Measurements from ENCODE around the gene JKAMP. TPM values are rescaled to one million over a fixed set of nuclear protein-coding genes. Genes with fewer than 3 reads are reported as not detected.

The JKAMP gene
- total RNA-seq, 4 donors from 2014 or later, result 24.8 to 70.4 (median 59.8) TPM

DNA sequence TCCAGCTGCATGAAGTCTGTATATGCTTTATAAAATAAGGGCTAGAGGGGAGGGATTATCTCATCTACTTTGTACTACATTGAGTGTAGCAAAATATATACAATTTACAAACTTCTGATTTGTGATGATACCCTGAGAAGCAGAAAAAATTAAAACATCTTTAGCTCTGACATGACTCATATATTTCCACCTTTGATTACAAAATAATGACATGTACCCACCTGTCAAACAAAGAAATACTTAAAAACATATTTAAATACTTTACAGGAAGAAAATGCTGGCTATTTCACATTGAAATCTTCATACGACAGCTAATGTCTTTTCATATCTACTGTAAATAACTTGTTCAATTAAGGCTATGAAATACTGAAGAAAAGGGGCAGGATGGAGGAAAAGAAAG, 22.4 kb upstream of the JKAMP start:
- TF ChIP-seq, protein P1, sequence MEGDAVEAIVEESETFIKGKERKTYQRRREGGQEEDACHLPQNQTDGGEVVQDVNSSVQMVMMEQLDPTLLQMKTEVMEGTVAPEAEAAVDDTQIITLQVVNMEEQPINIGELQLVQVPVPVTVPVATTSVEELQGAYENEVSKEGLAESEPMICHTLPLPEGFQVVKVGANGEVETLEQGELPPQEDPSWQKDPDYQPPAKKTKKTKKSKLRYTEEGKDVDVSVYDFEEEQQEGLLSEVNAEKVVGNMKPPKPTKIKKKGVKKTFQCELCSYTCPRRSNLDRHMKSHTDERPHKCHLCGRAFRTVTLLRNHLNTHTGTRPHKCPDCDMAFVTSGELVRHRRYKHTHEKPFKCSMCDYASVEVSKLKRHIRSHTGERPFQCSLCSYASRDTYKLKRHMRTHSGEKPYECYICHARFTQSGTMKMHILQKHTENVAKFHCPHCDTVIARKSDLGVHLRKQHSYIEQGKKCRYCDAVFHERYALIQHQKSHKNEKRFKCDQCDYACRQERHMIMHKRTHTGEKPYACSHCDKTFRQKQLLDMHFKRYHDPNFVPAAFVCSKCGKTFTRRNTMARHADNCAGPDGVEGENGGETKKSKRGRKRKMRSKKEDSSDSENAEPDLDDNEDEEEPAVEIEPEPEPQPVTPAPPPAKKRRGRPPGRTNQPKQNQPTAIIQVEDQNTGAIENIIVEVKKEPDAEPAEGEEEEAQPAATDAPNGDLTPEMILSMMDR (IDR thresholded peaks at IDR 0.05), result no peak
- no peak for TF ChIP-seq POLR2A (IDR thresholded peaks at IDR 0.05)
- H3K4me1 ChIP-seq, result peaks cover 0 to 8% (median 0%) of the 10 kb centered on the region in 4 donors
- no peak for DNase-seq

DNA sequence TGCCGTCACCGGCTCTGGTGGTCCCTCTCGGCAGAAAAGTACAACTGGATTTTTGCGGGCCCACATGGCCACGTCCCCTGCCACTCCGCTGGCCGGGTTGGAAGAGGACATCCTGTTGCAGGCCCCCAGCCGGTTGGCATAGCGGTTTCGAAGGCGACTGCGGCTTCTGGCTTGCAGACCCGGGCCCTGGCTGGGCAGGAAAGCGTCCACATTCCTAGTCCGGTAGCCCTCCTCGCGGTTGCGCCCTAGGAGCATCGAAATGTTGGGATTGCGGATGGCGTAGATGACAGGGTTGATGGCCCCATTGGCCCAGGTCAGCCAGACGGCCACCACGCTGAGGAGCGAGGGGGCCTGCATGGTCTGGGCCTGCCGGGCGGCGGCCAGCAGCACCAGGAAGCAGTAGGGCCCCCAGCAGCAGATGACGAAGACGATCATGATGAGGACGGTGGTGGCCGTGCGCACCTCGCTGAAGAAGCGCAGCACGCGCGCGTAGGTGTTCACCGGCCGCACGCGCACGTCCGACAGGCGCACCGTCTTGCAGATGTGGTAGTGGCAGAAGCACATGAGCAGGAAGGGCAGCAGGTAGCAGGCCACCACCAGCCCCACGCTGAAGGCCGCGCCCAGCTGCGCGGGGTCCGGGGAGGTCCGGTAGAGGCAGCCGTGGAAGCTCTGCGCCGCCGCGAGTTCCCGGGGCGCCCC, 20.4 kb upstream of the JKAMP start:
- no peaks in the 10 kb centered on the region for H3K27me3 ChIP-seq
- peaks cover 0 to 8% (median 0%) of the 10 kb centered on the region in 4 donors for H3K4me1 ChIP-seq
- H3K27ac ChIP-seq, result peak overlapping the region in 2 of 4 donors; percentile 56 to 77
- DNase-seq, result peak in 2 of 3 donors; percentile 50 to 57
- no peaks in the 10 kb centered on the region for H3K36me3 ChIP-seq
- H3K4me3 ChIP-seq, result peak overlapping the region; percentile 55 to 82 (median 70)
- TF ChIP-seq POLR2A (IDR thresholded peaks at IDR 0.05), result no peak
- H3K9me3 ChIP-seq, result no peaks in the 10 kb centered on the region

More for the DNA sequence above, 22.4 kb upstream of the JKAMP start:
- no peak overlapping the region for H3K4me3 ChIP-seq
- no peaks in the 10 kb centered on the region for H3K36me3 ChIP-seq
- no peaks in the 10 kb centered on the region for H3K27me3 ChIP-seq
- no peaks in the 10 kb centered on the region for H3K9me3 ChIP-seq
- H3K27ac ChIP-seq, result no peak overlapping the region

DNA sequence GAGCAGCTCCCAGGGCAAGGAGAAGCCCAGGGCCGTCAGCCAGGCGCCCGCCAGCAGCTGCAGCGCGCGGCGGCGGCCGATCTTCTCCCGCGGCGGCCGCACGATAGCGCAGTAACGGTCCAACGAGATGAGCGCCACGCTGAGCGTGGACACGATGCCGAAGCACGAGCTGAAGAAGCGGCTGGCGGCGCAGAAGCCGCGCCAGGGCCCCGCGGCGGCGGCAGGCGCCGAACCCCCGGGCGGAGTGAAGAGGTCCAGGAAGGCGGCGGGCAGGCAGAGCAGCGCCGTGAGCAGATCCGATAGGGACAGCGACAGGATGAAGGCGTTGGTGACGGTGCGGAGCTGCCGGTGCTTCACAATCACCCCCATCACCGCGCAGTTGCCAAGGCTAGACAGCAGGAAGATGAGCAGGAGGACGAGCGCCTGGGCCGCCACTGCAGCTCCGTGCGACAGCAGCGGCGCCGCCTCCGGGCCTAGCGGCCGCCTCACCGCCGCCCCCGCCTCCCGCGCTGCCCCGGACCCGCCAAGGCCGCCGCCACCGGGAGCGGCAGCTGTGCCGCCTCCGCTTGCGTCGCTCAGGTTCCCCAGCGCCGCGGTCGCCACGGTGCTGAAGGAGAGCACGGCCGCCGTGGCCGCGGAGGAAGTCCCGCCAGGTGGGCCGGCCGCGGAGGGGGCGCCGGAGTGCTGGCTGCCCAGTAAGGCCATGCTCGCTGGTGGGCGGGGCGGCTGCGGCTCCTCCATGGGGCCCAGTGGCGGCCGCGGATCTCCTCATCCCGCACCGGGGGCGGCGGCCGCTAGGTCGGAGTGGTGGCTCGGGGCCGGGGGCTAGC, 19.6 kb upstream of the JKAMP start:
- Histone ChIP-seq H3K4me1 (peaks cover 0 to 8% (median 0%) of the 10 kb centered on the region in 4 donors), H3K9me3 (no peaks in the 10 kb centered on the region), H3K27me3 (no peaks in the 10 kb centered on the region), H3K36me3 (no peaks in the 10 kb centered on the region), H3K4me3 (peak overlapping the region; percentile 55 to 82 (median 70)), H3K27ac (peak overlapping the region; percentile 20 to 77 (median 58))
- TF ChIP-seq, protein P1 (IDR thresholded peaks at IDR 0.05), result no peak
- no peak for TF ChIP-seq POLR2A (IDR thresholded peaks at IDR 0.05)
- DNase-seq, result peak; percentile 66 to 84 (median 69)

DNA sequence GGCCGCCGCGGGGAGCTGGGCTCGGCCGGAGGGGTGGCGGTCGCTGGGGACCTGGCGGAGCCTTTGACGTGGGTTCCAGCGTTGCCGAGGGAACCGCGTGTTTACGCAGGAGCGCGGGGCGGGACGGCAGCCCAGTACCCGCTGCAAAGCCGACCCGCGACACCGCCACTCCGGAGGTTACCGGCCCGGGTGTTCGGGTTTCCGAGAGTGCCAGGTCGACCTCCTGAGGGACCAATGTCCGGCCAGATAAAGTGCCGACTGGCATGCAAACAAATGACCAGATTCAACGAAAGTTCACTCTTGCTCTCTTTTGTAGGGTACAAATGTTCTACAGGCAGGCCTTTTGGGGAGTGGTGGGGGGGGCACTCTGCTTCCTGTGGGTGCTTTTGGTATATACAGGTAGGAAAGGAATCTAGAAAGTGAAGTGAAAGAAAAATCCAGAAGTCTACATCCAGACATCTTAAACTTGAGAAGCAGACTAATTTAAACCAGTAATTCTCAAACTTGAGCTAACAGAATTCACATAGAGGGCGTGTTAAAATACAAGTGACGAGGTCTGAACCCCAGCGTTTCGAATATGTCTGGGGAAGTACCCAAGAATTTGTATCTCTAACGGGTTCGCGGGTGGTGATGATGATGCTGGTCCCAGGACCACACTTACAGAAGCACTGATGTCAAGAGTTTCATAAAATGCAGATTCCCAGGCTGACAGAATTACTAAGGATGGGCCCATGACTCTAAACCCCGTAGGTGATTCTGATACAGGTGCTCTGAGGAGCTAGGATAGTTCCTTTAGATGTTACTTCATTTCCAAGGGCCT, 18.8 kb upstream of the JKAMP start, which contains the start of gene GPR135:
GPR135 (minus strand) TSS at position 65 of the 820 bp plus-strand sequence. CDS start 154 bp downstream, outside the sequence.
- H3K9me3 ChIP-seq, result no peaks in the 10 kb centered on the region
- peak within 1 kb of the TSS; percentile 55 to 82 (median 70) for H3K4me3 ChIP-seq
- H3K27me3 ChIP-seq, result no peaks in the 10 kb centered on the region
- TF ChIP-seq, protein P1 (IDR thresholded peaks at IDR 0.05), result no peak
- TF ChIP-seq POLR2A (IDR thresholded peaks at IDR 0.05), result no peak
- peak within 1 kb of the TSS; percentile 20 to 77 (median 58) for H3K27ac ChIP-seq
- peak in 1 of 3 donors; percentile 59 for DNase-seq
- H3K4me1 ChIP-seq, result peaks cover 0 to 8% (median 0%) of the 10 kb centered on the region in 4 donors
- no peaks in the 10 kb centered on the region for H3K36me3 ChIP-seq

DNA sequence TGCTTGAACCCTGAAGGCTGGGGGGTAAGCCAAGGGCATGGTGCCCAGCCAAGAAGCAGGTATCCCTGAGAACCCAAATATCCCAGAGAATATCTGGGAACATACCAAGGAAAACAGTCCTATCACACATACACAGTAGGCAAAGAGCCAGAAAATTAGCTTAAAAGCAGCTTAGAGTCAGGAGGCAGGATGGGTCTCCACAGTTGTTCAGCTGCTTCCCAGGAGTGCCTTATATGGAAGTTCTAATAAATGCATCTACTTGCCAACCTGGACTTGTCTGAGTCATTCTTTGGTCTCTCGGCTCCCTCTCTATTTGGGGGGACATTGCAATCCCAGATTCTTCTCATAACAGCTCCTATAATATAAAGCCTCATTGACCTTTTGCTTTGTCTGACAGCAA, 10.1 kb upstream of the JKAMP start:
- no peak overlapping the region for H3K27ac ChIP-seq
- TF ChIP-seq, protein P1 (IDR thresholded peaks at IDR 0.05), result no peak
- no peak for TF ChIP-seq POLR2A (IDR thresholded peaks at IDR 0.05)
- no peaks in the 10 kb centered on the region for H3K9me3 ChIP-seq
- no peak overlapping the region for H3K4me3 ChIP-seq
- H3K4me1 ChIP-seq, result no peaks in the 10 kb centered on the region
- peaks cover 0 to 43% (median 3%) of the 10 kb centered on the region in 3 donors for H3K36me3 ChIP-seq
- DNase-seq, result no peak
- no peaks in the 10 kb centered on the region for H3K27me3 ChIP-seq
